Stimulated activated CD4-positive, alpha-beta T cell treated with anti-CD3 and anti-CD28 coated beads, Interleukin-1b, Interleukin-23, amount 100 ng/mL, for 4 hours (primary cell): Measurements from ENCODE around the gene SIK3.

Source experiments
- DNase-seq, 2 donors: peaks; one replicate each; pipeline ENCODE4 v3.0.0-alpha.2; 2020; ENCODE audit warnings: low read depth in 2 of 2

SIK3 gene

GRCh38 chr11:117009905-117010605 is 88.2 kb downstream of the SIK3 start:
- no peak for DNase-seq

GRCh38 chr11:117005758-117006157 is 92.5 kb downstream of the SIK3 start:
- no peak for DNase-seq

- DNase-seq: no peak
Observed at GRCh38 chr11:117002639-117003299, 95.5 kb downstream of the SIK3 start.

DNA sequence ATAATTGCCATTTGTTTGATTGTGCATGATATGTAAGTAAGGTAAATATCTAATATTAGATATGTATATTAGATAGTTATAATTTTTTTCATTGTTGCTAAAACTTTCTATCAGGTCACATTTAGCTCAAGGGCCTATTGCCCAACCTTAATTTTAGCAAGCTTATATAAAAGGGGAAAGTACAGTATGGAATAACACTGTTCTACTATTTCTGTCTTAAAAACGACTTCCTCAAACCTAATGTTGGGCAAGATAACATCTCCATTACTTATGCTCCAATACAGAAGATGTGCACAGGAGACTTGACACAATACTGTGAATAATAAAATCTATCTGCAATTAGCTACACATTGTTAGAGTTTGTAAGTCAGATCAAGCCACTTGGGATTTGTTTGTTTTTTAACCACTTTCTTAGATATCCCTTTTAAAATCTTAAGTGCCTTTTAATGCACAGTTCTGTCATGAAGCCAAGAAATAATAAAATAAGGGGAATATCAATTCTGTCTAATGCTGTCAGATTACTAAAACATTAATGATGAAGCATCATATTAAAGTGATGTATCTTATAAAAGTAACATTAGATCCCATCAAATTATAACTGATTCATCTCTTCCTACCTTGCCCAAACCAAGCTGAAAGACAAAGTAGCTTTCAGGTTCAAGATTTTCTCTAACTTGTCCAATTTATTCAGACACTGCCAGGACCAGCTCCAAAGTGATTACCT is 98.1 kb downstream of the SIK3 start:
- DNase-seq: no peak

- no peak for DNase-seq
Observed at GRCh38 chr11:116997071-116997470, 101.2 kb downstream of the SIK3 start.

- no peak for DNase-seq
Observed at GRCh38 chr11:116994195-116994594, 104.0 kb downstream of the SIK3 start.

DNA sequence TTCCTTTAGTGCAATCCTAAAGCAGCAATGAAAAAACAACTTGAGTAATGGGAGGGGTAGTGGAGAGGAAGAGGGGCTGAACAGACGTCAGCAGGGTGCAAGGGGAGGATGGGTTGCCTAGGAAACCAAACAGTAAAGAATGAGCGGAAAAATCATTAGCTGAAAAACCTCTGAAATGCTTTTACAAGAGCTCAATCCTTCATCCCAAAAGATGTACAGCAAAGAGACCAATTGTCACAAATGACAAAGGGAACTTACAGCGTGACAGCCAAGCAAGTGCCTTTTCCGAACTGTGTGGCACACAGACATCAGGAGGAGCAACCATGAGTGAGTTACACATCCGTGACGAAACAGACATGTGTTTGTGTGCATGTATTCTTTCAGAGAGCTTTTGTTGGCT is 104.6 kb downstream of the SIK3 start:
- no peak for DNase-seq

DNA sequence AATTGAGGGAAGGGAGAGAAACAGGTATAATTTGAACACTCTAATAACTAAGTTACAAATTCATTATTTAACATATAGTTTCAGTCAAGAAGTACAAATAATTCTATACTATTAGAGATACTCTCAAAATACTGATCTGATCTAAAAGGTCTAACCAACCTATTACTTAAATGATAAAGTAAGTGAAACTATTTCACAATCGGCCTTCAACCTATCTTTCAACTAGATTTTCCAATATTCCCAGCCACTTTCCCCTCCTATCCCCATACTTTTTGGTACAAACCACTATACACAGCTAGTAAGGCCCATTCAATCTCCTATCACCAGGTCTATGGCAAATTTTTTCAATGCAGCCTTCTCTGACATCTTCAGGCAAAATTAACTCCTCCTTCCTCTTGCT is 106.7 kb downstream of the SIK3 start:
- DNase-seq: no peak

DNA sequence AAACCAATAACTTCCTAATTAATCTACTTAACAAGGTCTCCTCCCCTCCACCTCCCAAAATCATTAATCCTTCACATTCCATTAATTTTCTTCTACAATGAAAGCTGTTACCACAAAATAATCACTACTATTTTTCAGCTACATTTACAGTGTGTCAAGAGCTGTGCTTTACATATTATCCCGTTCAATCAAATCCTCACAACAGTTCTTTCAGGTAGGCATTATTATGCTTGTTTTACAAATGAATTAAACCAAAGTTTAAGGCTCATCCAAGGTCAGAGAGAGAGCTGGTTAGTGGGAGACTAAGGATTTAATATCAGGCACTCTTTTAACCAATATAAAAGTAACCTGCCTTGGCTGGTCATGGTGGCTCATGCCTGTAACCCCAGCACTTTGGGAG is 107.4 kb downstream of the SIK3 start:
- no peak for DNase-seq

DNA sequence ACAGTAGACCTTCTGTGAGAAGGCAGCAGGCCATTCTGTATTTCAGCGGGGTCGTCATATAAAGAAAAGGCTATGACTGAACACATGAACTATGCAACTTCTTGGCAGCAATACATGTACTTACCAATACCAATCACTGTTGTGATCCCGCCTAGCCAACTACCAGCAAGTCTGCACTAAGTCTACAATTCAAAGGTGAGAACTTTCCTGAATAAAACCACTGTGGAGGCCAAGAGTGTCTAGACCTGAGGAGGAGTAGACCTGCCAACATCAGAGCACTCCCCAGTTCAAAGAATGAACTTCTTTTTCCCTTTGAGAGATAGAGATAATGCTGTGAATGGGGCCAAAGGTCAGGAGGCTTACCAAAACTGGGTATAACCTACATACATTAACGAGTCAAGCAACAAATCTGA is 108.2 kb downstream of the SIK3 start:
- DNase-seq: no peak

DNA sequence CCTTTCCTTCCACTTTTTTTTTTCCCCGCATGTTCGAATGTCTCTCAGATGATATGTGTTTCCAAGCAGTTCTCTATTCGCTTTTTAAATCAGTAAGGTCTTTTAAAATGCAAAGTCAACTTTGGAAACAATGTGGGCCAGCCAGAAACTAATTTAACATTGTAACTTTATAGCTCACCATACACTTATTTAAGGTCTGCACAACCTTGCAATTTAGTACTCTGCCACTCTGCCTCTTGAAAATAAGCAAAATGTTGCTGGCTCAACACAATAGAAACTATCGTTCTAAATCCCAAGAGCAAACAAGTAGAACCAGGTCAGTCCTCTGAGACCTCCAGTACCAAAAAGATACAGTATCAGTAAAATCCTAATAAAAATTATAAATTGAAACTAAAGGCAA is 109.0 kb downstream of the SIK3 start:
- DNase-seq: no peak

GRCh38 chr11:116986521-116987105 is 111.6 kb downstream of the SIK3 start:
- no peak for DNase-seq

DNA sequence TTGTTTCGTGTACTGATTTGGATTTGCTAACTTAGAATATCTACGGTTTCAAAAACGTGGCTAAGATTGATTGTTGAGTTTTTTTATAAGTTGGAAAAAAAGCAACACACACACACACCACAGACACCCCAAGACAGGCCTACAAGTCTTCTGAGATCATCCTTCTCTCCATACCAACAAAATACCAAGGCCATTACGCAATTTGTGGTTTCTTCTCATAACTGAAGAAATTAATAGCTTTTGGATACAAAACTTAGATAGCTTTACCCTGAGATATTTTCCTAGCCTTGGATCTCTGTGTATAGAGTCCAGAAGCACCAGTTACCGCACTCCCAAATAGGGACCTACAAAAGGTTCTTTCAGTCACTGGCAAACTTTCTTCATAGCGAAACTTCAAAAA is 113.6 kb downstream of the SIK3 start:
- DNase-seq: no peak

DNA sequence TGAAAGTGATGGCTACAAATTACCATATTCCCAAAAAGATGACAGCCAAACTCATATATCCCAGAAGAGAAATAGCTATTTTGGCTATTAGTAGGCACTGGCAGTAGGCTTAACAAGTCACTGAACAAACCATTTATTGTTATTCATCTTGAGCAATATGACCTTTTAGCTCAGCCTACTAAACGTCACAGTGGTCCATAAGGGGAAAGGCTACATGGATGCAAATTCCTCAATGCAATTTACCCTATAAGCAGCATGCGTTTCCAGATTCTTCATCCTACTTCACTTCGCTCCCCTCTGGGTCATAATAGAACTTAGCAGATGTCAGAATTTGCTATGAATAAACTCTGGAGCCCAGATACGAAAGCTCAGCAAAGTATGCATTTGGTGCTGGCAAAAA is 114.0 kb downstream of the SIK3 start:
- DNase-seq: no peak

GRCh38 chr11:116981266-116981885 is 116.9 kb downstream of the SIK3 start:
- DNase-seq: no peak

- no peak for DNase-seq
Observed at GRCh38 chr11:116980136-116980793, 118.0 kb downstream of the SIK3 start.

DNA sequence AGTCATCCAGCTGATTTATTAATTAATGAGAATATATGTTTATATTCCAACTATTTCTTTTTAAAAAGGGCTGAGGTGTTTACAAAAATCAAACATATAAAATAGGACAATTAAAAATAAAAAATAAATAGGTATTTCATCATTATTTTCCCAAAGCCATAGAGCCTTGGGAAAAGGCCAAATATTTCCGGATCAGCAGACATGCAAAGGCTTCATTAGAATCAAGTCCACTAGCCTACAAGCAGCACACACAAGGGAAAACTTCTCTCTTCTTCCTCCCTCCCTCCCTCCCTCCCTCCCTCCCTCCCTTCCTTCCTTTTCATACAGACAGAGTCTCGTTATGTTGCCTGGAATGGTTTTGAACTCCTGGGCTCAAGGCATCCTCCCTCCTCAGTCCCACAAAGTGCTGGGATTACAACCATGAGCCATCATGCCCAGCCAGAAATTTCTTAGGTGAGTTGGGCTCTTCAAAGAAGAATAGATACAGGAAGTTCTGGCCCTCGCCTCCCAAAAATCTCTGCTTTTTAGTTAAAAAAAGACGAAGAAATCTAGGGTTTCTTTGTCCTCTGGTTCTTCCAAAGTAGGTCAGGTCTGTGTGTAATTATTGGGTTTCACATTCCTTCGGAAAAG is 121.2 kb downstream of the SIK3 start:
- no peak for DNase-seq

DNA sequence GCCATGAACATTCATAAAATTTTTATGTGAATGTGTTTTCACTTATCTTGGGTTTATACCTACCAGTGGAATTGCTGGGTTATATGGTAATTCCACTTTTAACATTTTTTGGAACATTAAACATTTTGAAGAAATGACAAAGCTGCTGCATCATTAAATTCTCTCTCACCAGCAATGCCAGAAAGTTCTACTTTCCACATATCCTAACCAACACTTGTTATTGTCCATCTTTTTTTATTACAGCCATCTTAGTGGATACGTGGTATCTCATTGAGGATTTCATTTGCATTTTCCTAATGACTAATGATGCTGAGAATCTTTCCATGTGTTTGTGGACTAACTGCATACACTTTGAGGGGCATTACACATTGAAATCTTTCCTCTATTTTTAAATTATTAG is 122.6 kb downstream of the SIK3 start:
- DNase-seq: no peak

DNA sequence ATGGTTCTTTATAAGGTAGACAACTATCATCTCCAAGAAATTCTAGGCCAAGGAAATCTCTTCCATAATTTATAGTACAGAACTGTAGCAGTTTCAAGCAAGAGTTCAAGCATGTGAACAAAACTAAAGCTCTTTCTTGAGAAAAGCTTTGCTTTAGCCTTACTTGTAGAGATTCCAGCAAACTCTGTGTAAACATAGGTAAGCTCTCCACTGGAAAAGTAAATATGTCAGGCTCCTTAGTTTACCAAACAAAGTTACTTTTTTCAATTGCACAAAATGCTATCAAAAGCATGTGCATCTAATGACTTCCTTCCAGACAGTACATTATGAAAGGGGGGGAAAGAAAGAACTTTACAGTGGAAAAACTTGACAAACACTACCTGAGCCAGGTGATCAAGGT is 125.0 kb downstream of the SIK3 start:
- no peak for DNase-seq

- DNase-seq: no peak
Observed at GRCh38 chr11:116972691-116973090, 125.5 kb downstream of the SIK3 start.
